CD4-positive, alpha-beta T cell treated with Interleukin-4 for 4 hours (primary cell): ENCODE data around the gene LHFPL2.

ENCODE experiments used
- DNase-seq: peaks from one replicate; pipeline ENCODE4 v3.0.0-alpha.2; 2020

Gene LHFPL2

DNA sequence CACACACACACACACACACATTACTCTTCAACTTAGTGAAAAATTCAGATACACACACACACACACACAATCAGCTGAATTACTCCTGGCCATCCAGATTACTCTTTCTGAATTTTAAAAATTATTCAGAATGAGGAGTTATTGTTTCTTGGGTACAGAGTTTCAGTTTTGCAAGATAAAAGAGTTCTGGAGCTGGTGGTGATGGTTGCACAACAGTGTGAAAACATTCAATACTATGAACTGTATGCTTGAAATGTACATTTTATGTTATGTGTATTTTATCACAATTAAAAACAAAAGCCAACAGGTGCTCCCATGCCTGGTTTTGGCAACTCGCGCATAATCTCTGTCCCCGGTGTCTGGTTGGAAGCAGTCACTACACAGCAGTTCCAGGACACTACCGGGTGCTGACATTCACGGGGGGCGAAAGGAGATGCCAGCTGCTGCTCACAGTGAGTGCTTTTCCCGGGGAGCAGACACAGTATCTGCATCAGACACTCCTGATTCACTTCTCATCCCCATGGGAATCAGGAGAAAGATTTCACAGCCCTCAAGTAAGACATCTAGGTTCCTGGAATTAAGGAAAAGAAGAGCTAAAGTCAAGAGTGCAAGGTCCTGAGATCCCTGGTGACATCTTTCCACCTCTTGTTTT is 55.7 kb downstream of the LHFPL2 start:
- no peak for DNase-seq

GRCh38 chr5:78591972-78592700 is 56.4 kb downstream of the LHFPL2 start:
- no peak for DNase-seq

GRCh38 chr5:78591138-78591612 is 57.4 kb downstream of the LHFPL2 start:
- no peak for DNase-seq

DNA sequence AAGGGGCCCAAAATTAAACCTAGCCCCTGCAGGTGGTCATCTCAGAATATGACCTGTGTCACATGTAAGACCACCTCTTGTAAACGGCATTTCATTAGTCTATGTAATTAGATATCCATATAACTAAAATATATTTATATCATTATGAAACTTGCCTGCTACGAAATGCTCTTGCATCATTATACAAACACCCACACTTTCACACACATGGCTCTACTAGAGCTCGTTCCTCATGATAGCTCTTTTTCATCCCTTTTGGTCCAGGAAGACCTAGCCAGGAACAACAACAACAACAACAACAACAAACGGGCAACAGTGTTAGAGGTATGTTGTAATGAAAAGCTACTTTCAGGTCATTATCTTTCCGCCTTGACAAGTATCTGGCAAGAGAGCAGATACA is 58.6 kb downstream of the LHFPL2 start:
- no peak for DNase-seq

DNA sequence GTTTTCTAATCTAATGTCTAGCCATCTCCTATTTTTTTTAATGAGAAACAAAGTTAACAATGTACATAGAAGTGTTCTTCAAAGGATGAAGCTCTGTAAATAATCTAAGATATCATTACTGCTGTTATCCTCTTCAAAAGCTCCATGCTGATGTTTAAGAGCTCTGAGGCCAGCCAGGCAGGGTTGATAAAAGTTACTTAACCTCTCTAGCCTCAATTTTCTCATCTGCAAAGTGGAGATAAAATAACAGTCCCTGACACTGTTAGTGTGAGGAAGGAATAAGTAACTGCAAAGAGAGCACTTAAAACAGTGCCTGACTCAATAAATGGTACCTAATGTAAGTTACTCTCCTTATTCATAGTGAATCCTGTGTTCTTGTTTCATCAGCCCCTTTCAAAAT is 60.1 kb downstream of the LHFPL2 start:
- DNase-seq = no peak

DNA sequence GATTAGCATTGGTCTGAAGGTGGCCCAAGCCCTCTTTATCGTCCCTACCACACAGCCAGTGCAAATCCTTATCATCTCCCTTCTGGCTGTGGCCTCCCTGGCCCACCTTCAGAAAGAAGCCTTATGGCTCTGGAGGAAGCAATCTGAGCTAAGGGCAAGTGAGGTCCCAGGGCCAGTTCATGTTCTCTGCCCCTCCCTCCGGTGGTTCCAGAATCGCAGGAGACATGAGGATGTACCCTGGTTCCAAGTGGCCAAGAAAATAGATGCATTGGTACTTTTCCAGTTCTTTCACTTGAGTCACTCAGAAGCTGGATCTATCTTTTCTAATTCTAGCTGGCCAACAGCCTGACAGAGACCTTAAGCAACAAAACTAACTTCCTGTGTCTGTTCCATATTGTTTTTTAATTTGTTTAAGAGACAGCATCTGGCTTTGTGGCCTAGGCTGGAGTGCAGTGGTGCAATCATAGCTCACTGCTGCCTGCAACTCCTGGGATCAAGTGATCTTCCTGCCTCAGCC is 60.7 kb downstream of the LHFPL2 start:
- DNase-seq = no peak

DNA sequence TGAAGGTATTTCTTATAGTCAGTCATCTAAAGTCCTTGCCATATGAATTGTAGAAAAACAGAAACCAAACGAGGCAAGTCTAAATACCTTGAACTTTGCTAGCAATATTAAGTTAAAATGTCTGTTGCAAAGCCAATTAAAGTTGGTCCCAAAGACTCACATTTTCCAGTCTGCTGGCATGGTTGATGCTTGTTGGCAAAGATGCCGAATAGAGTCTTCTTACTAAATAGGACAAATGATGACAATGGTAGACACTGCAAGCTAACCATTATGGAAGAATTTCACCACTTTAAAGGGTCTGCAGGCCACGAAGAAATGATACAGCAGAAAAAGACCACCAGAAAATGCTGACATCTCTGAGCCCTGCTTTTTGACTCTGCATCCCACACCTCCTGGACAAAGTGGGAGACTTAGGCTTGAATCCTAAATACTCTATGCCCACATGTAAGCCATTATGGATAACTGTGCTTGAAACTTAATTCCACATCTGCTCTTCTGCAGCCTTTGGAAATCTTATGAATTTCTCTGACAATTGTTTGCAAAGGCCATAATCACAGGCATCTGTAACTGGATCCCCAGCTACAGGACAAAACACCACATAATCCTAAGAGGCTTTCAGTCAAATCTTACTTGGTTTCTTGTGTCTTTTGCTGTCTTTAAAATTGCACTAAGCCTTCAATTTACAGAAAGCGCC is 61.3 kb downstream of the LHFPL2 start:
- DNase-seq = no peak

- DNase-seq = no peak
These were observed 62.3 kb downstream of the LHFPL2 start for GRCh38 chr5:78586251-78586650.

DNA sequence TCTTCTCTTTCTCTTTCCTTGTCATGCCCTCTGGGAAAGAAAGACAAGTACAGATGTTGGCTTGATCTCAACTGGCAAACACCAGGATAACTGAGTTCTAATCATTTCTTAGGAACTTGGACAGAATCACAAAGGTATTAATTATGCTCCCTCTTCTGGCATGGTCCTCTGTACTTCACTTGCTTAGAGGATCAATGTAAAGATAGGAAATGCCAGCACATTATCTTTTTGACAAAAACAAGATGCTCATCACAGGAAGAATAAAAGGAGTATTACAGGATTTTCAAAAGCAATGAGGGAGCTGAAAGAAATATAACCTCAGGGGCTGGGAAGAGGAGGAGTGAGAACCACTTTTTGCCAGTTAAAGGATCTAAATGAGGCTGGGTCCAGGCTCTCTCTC is 70.6 kb downstream of the LHFPL2 start:
- no peak for DNase-seq

GRCh38 chr5:78577071-78577807 is 71.3 kb downstream of the LHFPL2 start:
- DNase-seq = no peak

DNA sequence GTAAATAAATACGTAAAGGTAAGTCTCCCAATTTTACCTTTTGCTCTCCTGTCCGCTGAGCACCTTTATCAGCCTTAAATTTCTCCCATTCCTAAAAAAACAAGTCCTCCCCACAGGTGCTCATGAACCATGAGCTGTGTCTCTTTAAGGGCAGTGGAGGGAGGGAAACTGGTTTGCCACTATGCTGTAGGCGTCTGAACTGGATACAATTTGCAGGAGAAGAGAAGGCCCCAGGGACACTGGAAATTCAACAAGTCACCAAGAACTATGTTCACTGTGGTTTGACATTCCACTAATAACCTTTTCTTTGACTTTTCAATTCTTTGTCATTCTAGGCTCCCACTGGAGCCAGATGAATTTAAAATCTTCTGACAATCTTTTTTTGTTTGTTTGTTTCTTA is 72.2 kb downstream of the LHFPL2 start:
- DNase-seq = no peak

DNA sequence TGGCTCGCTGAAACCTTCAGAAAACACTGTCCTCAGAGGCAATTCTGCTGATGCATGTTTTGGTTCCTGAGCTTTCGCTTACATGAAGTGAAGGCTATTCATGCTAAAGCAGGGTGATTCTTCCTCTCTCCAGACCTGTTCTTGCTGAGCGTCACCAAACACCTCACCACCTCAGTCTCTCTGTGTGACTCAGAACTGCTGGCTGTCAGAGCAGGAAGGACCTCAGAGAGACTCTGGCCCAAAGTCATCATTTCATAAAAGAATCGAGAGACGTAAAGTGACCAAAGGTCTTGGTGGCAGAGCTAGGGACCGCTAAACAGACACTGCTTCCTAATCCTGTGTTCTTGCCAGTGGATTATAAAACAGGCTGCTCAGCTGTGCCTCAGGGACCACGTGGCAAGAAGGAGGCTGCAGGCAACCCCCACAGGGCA is 73.8 kb downstream of the LHFPL2 start:
- no peak for DNase-seq

- DNase-seq = no peak
These were observed 74.4 kb downstream of the LHFPL2 start for GRCh38 chr5:78574131-78574673.

GRCh38 chr5:78573318-78573717 is 75.3 kb downstream of the LHFPL2 start:
- DNase-seq = no peak

DNA sequence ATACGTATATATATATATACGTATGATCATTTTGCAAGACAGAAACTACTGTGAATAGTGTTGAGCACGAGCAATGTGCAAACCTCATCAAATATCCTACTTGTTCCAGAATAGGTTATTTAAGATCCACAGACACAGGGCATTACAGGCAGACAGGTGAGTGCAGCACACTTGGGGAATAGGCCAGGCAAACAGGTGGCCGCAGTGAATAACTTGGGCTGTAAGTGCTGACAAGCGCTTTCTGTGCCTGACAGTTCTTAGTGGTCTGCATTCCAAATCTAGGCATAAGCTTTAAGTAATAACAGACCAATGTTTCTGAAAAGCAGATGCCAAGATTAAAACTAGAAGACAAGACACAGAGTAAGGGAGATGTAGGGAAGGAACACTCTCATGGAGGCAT is 77.9 kb downstream of the LHFPL2 start:
- DNase-seq = no peak

DNA sequence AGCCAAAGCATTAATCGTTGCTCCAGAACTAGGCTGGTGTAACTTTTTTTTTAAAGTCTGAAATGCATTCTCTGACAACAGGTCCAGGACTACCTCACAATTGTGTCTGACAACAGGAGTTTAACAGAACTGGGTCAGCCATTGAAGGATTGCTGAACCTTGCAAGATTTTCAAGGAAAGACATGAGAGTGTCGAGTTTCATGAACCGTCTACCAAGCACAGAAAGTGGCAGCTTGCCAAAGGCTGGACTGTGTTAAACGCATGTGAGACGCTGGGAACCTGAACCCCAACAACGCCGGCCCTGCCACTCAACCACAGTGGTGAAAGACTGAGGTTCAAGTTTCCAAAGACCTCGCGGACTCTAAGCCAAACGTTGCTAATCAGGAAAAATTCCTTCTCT is 79.1 kb downstream of the LHFPL2 start:
- no peak for DNase-seq

DNA sequence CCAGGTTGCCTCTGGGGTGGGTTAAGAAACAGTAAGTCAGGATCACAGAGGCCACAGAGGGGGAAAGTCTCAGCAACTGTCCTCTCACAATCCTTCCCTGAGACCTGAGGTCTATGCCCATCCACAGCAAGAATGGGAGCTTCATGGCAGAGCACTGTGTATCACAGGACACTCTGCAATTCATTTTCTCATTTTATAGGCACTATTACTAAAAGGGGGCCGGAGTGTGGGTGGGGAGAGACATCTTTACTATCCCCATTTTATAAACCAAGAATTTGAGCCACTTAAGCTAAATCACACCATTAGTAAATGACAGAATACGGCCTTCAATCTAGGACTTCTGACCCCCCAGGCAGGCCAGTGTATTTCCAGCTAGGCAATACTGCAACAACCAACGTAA is 79.9 kb downstream of the LHFPL2 start:
- DNase-seq = no peak

DNA sequence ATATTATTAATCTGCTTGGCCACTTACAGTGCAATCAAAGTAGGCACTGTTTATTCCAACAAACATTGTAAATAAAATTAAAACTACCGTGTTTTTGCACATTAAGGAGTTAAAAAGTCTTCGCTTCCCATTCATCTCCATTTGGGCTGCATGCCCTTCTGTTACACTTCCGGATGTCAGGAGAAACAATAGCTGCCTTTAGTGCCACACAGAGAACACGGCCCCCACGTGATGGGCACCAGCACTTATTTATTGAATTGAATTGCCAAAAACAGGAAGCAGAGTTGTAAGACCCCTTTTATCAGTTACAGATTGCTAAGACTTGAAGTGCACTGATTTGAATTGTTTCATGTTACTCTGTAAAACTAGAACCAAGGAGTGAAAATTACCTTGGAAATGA is 80.4 kb downstream of the LHFPL2 start:
- DNase-seq = no peak

GRCh38 chr5:78567617-78568016 is 81.0 kb downstream of the LHFPL2 start:
- no peak for DNase-seq

- DNase-seq = no peak
These were observed 81.7 kb downstream of the LHFPL2 start for GRCh38 chr5:78566747-78567425.

DNA sequence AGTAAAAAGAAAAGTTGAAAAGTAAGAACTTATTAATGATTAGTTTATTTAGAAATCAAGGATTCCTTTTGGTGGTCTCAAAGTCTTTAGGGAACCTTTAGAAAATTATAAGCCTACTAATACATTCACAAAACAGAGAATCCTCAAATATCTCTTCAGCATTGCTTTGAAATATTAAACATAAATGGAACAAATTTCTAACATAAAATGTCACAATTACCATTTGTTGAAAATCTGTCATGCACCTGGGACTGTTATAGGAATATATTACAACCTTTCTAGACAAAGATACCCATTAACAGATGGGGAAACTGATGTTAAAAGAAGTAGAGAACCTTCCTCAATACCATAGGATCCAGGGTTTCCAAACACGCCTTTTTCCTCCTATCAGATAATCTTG is 83.2 kb downstream of the LHFPL2 start:
- DNase-seq = no peak

DNA sequence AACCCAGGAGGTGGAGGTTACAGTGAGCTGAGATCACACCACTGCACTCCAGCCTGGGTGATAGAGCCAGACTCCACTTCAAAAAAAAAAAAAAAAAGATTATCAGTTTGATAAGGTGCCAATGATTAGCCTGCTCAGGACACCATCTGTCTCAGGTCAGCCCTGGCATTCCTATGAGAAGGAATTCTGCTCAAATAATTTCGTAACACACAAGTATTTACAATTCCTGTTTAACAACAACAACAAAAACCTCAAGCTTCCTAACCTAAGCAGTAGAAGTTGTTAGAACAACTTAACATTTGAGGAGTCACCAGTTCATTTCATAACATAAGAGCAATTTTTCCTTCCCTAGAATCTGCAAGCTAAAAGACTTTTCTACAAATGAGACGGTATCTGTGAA is 85.0 kb downstream of the LHFPL2 start:
- DNase-seq = no peak
